MCF 10A (cell line): Measurements from ENCODE around the gene NXPH4. TPM values are rescaled to one million over a fixed set of nuclear protein-coding genes. Genes with fewer than 3 reads are reported as not detected.

Experiments
- BruUV-seq: library from RNA; stranded (reverse); fragments of 400-500 nt; replicated peaks from 2 replicates; lab custom pipeline; 2021; lab: Mats Ljungman, UMichigan
- CTCF ChIA-PET: fragments of 300-600 bp; sonication (Branson Sonifier 250); formaldehyde crosslinking; extraction: SDS; loops from one replicate; lab custom pipeline; 2021; ENCODE audit warnings: antibody characterized with exemption, inconsistent platforms; lab: Yijun Ruan, JAX
- POLR2A ChIA-PET: fragments of 300-600, 350-650 bp; sonication (Branson Sonifier 250); formaldehyde crosslinking; extraction: SDS; loops from one replicate; lab custom pipeline; 2020; ENCODE audit warnings: antibody characterized with exemption, inconsistent platforms; lab: Yijun Ruan, JAX
- DNase-seq: peaks from one replicate; pipeline ENCODE4 v3.0.0-alpha.2; 2018; ENCODE audit not compliant: unreplicated experiment
- H3K27ac Mint-ChIP-seq: one replicate; pipeline ENCODE4 v1.8.0; 2022; ENCODE audit warnings: mild to moderate bottlenecking, low read depth, mixed read lengths; ENCODE audit not compliant: unreplicated experiment
- H3K27me3 Mint-ChIP-seq: one replicate; pipeline ENCODE4 v1.8.0; 2022; ENCODE audit warnings: mixed read lengths; ENCODE audit not compliant: insufficient read depth, unreplicated experiment
- H3K36me3 Mint-ChIP-seq: one replicate; pipeline ENCODE4 v1.8.0; 2022; ENCODE audit warnings: mild to moderate bottlenecking, moderate library complexity, mixed read lengths; ENCODE audit not compliant: insufficient read depth, unreplicated experiment
- H3K4me1 Mint-ChIP-seq: one replicate; pipeline ENCODE4 v1.8.0; 2022; ENCODE audit warnings: mixed read lengths; ENCODE audit not compliant: insufficient read depth, unreplicated experiment
- H3K4me3 Mint-ChIP-seq: one replicate; pipeline ENCODE4 v1.8.0; 2022; ENCODE audit warnings: mild to moderate bottlenecking, moderate library complexity, mixed read lengths; ENCODE audit not compliant: unreplicated experiment
- H3K9me3 Mint-ChIP-seq: one replicate; pipeline ENCODE4 v1.8.0; 2022; ENCODE audit warnings: mixed read lengths; ENCODE audit not compliant: unreplicated experiment
- intact Hi-C: fragments of 100-400 bp; cut with micrococcal nuclease; formaldehyde crosslinking; loops from 2 replicates; pipeline ENCODE4 v1.14.1; 2022
- microRNA-seq: library from miRNA; unstranded; fragments of <30 nt; microRNA quantifications from one replicate; pipeline ENCODE4 v1.2.0, GENCODE V29; 2022
- total RNA-seq: library from RNA; stranded (reverse); gene quantifications from 2 replicates; pipeline ENCODE4 v1.2.3, GENCODE V29; 2022
- TF ChIP-seq, protein P1 (sequence below): fragments of 200-600 bp; IDR thresholded peaks from one replicate; pipeline ENCODE4 v1.8.0; 2022; ENCODE audit warnings: antibody characterized with exemption, mild to moderate bottlenecking; ENCODE audit not compliant: unreplicated experiment

Gene NXPH4
- total RNA-seq, 1 experiment from 2014 or later: 2.2 TPM

DNA sequence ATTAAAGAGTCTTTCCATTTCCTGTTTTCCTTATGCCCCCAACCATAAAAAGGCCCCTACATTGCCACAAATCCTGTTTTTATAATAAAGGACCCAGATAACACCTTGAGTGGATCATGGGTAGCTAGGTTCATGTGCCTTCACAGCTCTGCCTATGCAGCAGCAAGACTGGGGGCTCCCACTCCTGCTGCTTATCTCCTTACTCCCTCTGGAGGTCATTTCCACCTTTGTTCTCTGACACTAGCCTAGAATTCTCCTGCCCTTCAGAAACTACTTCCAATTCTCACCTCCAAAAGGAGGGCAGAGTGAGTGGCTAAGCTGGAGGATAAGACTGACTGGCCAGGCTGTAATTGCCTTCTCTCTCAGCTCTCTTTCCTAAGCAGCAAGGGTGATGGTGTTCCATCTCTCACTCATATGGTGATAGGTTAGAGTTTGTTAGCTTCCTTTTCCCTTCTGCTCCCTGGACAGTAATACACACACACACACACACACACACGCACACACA is 54.4 kb downstream of the NXPH4 start:
- no TSS peak for BruUV-seq
- POLR2A ChIA-PET: interaction anchor here (0.6 kb wide), 2 partner anchors 19 to 112 kb away, joined by 3 read pairs; no protein-coding TSS in a partner anchor
- Mint-ChIP-seq H3K9me3 (no peaks in the 10 kb centered on the region), H3K27me3 (no peaks in the 10 kb centered on the region), H3K27ac (no peak overlapping the region), H3K4me3 (no peak overlapping the region), H3K4me1 (no peaks in the 10 kb centered on the region), H3K36me3 (peaks cover 90% of the 10 kb centered on the region)
- TF ChIP-seq, protein P1, sequence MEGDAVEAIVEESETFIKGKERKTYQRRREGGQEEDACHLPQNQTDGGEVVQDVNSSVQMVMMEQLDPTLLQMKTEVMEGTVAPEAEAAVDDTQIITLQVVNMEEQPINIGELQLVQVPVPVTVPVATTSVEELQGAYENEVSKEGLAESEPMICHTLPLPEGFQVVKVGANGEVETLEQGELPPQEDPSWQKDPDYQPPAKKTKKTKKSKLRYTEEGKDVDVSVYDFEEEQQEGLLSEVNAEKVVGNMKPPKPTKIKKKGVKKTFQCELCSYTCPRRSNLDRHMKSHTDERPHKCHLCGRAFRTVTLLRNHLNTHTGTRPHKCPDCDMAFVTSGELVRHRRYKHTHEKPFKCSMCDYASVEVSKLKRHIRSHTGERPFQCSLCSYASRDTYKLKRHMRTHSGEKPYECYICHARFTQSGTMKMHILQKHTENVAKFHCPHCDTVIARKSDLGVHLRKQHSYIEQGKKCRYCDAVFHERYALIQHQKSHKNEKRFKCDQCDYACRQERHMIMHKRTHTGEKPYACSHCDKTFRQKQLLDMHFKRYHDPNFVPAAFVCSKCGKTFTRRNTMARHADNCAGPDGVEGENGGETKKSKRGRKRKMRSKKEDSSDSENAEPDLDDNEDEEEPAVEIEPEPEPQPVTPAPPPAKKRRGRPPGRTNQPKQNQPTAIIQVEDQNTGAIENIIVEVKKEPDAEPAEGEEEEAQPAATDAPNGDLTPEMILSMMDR: no peak
- CTCF ChIA-PET: interaction anchor here (0.5 to 2.0 kb wide), 6 partner anchors 11 to 185 kb away, joined by 3 to 12 read pairs (median 4); partner anchors contain the start of gene INHBE
- DNase-seq: no peak
- intact Hi-C loops: no loop called here

DNA sequence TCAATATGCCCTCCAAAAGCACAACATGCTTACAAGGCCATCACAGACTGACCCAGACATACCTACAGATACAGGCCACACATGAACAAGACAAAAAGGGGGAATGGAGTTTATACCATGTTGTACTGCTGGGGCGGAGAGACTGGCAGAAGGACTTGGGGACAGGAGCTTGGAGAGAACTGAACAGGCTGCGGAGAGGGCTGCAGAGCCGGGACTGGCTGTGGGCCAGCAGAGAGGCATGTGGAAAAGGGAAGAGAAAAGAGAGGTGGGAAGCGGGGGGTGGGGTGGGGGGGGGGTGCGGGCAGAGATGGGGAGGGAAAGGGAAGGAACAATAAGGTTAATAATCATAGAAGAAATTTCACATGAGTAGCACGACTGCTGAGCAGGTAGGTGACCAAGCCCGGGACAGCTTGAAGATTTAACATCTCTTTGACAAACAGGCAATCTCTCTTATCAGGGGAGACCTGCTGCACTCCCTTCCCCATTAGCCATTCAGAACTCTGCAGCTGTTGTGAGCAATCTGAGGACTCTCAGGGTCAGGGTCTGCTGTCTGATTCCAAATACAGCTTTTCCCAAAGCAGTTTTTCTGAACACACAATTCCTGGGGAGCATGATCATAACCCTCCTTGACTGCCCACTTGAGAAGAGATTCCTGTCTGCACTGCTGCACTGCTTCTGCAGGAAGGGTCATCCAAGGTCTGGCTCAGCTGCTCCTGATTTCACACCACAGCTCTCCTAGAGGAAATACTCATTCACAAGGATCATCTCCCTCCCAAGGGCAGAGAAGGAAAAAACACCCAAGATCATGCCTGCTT is 56.0 kb downstream of the NXPH4 start:
- H3K4me1 Mint-ChIP-seq: no peaks in the 10 kb centered on the region
- no TSS peak for BruUV-seq
- no peaks in the 10 kb centered on the region for H3K9me3 Mint-ChIP-seq
- no peak overlapping the region for H3K27ac Mint-ChIP-seq
- POLR2A ChIA-PET: interaction anchor here (0.7 kb wide), 1 partner anchor 194 kb away, joined by 3 read pairs; the partner anchor contains the start of gene NEMP1
- intact Hi-C loops: no loop called here
- H3K36me3 Mint-ChIP-seq: peaks cover 90% of the 10 kb centered on the region
- no peak for DNase-seq
- TF ChIP-seq, protein P1: no peak
- CTCF ChIA-PET: interaction anchor here (0.8 to 2.7 kb wide), 3 partner anchors 8 to 181 kb away, joined by 3 to 14 read pairs (median 4); no protein-coding TSS in a partner anchor
- H3K27me3 Mint-ChIP-seq: no peaks in the 10 kb centered on the region
- no peak overlapping the region for H3K4me3 Mint-ChIP-seq

DNA sequence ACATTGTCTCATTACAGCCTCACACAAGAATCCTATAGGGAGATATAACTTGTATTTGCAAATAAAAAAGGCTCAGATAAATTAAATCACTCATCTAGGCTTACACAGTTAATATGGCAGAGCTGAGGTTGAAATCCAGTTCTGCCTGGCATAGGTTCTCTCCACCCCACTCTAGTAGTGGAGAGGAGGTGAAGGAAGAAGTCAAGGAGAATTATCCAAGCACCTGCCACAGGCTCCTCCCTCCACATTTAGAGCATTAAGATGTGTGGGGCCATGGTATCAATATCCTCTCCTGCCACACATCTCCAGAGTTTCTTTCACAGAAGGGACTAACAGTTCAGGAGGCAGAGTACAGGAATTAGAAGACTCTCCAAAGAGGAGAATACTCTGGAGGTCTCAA is 56.9 kb downstream of the NXPH4 start:
- Mint-ChIP-seq H3K27me3 (no peaks in the 10 kb centered on the region), H3K4me1 (no peaks in the 10 kb centered on the region), H3K36me3 (peaks cover 90% of the 10 kb centered on the region), H3K27ac (no peak overlapping the region), H3K9me3 (no peaks in the 10 kb centered on the region), H3K4me3 (no peak overlapping the region)
- TF ChIP-seq, protein P1: no peak
- BruUV-seq: no TSS peak
- intact Hi-C loops: no loop called here
- ChIA-PET CTCF (interaction anchor here (0.7 to 2.7 kb wide), 3 partner anchors 9 to 34 kb away, joined by 3 to 14 read pairs (median 3); no protein-coding TSS in a partner anchor), POLR2A (interaction anchor here (0.7 kb wide), 1 partner anchor 195 kb away, joined by 3 read pairs; the partner anchor contains the start of gene NEMP1)
- no peak for DNase-seq

Small RNA genes lying within 50 kb of the gene (microRNA-seq; reads per million reads assigned to microRNA genes)
- gene MIR1228: 0.66 reads per million

Other genes with a start within 250 kb of the NXPH4 start
- 5.2 and 6.2 TPM in 2 replicates for gene ZBTB39, start 210.2 kb upstream of the NXPH4 start, total RNA-seq
- gene TAC3, start 200.3 kb upstream of the NXPH4 start, total RNA-seq: not detected in 2 replicates
- gene MYO1A, start 166.7 kb upstream of the NXPH4 start, total RNA-seq: 0.12 and 0.42 TPM in 2 replicates
- 17.5 and 22.5 TPM in 2 replicates for gene NEMP1, start 138.0 kb upstream of the NXPH4 start, total RNA-seq
- gene NAB2, start 127.7 kb upstream of the NXPH4 start, total RNA-seq: 25.8 and 30.6 TPM in 2 replicates
- gene STAT6, start 105.4 kb upstream of the NXPH4 start, total RNA-seq: 99.7 and 122 TPM in 2 replicates
- 18.9 and 25.3 TPM in 2 replicates for gene LRP1, start 88.3 kb upstream of the NXPH4 start, total RNA-seq
- not detected in 2 replicates for gene LRP1-AS, start 69.2 kb upstream of the NXPH4 start, total RNA-seq
- gene SHMT2, start 12.9 kb downstream of the NXPH4 start, total RNA-seq: 375 and 421 TPM in 2 replicates
- 2.5 and 2.8 TPM in 2 replicates for gene STAC3, start 34.4 kb downstream of the NXPH4 start, total RNA-seq
- 53.9 and 64.8 TPM in 2 replicates for gene R3HDM2, start 214.2 kb downstream of the NXPH4 start, total RNA-seq
- not detected in 2 replicates for gene INHBC, start 218.0 kb downstream of the NXPH4 start, total RNA-seq
- 2.1 and 5.0 TPM in 2 replicates for gene INHBE, start 238.5 kb downstream of the NXPH4 start, total RNA-seq
- gene GLI1, start 243.0 kb downstream of the NXPH4 start, total RNA-seq: not detected in 2 replicates